HG03135 (cell line): ENCODE measurements around the gene RGS4.

ENCODE experiments used
- ATAC-seq: cut with Tn5 transposase; IDR thresholded peaks from one replicate; pipeline ENCODE4 v1.9.1; 2021; ENCODE audit warnings: mild to moderate bottlenecking, moderate library complexity; ENCODE audit not compliant: unreplicated experiment

The RGS4 gene

DNA sequence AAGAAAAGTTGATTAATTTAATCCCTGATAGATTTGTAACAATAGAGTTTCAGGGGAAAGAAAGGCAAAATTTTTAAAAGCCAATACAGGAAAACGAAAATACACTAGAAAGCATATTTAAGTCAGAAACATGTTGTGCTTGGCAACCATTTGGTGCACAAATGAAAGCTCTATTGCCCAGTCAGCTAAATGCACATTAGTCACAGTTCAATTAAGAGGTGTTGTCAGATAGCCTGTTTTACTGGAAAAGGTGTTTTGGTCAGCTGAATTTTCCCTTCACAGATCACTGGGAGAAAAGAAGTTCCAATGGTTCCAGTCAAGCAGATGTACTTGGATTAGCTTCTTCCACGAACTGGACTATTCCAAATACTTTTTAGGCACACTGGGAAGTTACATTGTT is 25.4 kb downstream of the RGS4 start:
- ATAC-seq: no peak

DNA sequence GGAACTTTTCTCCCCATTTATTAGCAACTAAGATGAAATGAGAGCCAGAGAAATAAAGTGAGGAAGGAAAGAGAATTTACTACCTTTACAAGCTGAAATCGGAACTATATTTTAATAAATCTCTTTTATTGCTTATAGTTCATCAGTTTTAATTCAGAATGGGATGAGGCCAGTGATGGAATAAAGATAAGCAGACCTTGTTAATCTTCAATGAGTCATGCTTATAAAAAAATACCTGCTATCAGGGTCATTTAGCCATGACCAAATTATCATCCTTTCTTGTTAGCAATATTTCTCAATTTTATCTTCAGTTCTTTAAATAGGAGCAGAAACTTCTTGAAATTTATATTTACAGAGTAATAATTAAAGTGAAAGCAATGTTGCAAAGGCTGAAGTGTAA is 26.1 kb downstream of the RGS4 start:
- no peak for ATAC-seq

DNA sequence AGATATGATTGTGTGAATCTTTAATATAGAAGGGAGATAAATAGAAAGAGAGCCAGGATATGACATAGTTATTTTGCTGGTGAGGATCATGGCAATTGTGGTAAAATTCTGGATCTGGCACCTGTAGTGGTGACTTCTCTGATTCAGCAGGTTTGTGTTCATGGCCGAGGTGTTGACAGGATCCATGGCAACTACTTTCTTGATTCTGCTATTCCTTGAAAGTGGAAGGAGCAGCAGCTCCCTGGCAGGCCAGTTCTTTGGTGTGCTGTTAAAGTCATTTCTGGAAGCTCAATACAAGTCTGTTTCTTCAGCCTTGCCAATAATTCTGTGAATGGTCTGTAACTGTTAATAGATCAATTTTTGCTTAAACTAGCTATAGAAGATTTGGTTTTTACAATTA is 33.4 kb downstream of the RGS4 start:
- ATAC-seq: no peak

DNA sequence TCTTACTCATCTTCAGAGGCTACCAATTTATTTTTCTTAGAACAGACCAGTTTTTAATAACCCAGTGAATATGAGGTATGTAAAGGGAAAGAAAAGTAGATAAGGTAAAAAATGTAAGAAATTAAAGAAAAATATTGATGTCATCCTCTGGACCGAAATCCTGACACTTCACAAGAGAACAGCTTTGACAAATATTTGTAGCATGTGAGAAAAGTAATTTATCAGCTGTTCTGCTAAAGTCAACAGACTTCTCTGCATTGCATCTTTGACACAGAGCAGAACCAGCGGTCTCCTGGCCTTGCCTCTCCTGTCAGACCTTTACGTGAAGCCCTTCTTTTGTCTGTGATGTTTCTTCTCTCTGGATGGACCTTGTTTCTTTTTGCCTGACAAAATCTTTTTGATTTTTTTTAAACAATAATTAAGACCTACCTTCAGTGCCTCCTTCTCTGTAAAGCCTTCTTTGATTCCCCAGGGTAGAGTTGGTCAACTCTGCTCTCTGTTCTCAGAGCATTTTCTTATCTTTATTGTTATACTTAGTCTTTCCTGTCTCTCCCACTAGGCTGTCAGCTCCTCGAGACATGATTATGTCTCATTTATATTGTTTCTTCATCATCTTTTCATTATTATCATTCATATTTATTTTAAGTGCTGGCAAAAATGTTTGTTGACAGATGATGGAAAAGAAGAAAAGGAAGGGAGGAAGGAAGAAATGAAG is 35.4 kb downstream of the RGS4 start:
- no peak for ATAC-seq

DNA sequence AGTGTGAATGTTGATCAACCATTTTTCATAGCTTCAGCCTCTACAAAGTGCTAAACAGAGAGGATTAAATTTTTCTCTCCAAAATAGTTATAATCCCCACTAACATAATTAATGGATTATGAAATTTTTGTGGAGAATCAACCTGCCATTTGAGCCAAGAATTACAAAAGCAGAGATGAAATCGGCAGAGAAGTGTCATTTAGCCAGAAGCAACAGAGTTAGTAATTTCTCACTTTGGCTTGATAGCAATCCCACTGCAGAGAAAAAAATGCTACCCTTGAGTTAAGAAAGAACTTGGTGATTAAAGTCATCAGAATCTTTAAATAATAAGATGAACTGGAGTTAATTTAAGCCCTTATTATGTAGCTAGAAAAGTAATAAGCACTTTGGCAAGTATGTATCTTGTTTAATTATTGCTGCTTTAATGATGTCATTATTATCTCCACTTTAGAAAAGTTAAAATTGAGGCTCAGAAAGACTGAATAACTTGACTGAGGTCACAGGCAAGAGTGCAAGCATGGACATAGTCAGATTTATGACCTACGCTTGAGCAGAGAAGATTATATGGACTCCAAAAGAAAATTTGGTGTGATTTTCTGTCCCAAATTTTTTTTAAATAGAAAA is 37.3 kb downstream of the RGS4 start:
- no peak for ATAC-seq

DNA sequence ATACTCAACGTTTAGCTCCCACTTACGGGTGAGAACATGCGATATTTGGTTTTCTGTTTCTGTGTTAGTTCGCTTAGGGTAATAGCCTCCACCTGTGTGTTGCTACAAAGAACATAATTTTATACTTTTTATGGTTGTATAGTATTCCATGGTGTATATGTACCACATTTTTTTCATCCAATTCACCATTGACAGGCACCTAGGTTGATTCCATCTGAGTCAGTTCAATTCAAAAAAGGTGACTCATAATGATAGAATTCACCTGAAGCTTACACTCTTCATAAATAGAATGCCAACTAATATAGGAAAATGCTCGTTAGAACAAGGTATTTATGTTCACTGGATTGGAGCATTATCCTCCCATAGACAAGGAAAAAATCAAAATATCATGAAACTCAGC is 38.5 kb downstream of the RGS4 start:
- ATAC-seq: no peak

DNA sequence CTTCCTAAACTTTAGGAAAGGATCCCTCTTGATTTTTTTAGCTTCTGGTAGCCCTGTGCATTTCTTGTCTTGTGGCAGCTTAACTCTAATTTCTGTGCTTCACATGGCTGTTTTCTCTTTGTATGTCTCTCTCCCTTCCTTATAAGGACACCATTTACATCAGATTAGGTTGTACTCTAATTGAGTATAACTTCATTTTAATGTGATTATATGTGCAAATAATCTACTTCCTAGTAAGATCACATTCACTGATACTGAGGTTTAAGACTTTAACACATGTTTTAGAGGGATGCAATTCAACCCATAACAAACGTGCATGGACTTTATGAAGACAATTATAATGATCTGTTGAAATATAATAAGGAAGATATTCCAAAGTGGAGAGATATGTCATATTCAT is 46.7 kb downstream of the RGS4 start:
- ATAC-seq: no peak

DNA sequence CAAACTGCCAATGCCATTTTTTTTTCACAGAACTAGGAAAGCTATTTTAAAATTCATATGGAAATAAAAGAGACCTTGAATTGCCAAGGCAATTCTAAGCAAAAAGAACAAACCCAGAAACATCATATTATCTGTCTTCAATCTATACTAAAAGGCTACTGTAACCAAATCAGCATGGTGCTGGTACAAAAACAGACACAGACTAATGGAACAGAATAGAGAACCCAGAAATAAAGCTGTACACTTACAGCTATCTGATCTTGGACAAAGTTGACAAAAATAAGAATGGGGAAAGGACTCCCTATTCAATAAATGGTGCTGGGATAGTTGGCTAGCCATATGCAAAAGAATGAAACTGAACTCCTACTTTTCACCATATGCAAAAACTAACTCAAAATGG is 50.5 kb downstream of the RGS4 start:
- no peak for ATAC-seq

DNA sequence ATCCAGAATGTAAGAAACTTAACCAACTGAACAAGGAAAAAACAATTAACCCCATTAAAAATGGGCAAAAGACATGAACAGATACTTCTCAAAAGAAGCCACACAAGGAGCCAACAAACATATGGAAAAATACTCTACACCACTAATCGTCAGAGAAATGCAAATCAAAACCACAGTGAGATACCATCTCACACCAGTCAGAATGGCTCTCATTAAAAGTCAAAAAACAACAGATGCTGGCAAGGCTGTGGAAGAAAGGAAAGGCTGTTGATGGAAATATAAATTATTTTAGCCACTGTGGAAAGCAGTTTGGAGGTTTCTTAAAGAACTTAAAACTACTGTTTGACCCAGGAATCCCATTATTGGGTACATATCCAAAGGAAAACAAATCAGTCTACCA is 51.2 kb downstream of the RGS4 start:
- no peak for ATAC-seq

DNA sequence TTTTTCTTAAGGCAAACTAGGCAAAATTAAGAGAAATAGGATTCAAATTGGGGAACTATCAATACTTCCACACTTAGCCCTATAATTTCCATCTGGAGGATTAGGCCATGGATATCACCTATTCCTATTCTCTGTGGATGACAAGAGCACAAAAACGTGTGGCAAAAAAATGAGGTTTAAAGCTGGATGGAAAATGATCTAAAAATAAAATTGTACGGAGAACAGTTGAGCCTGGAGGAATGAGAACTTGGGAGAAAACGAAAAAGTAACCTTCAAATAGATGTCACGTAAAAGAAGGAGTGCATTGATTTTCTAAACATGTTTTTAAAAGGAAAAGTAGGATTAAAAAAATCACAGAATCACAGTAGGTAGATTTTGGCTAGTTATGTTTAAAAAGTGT is 55.7 kb downstream of the RGS4 start:
- ATAC-seq: no peak
